Testis (tissue), 3 donors: ENCODE results near the gene PDE4C. TPM values are rescaled to one million over a fixed set of nuclear protein-coding genes. Genes with fewer than 3 reads are reported as not detected.

Experiments used
- DNase-seq: peaks from one replicate; pipeline ENCODE4 v3.0.0-alpha.2; 2019
- H3K27ac ChIP-seq, 2 donors: fragments of 200-600 bp; sonication (generic); one replicate each; pipeline ENCODE4 v1.5.1; 2019
- H3K27me3 ChIP-seq: fragments of 200-600 bp; sonication (generic); one replicate; pipeline ENCODE4 v1.5.1; 2019
- H3K36me3 ChIP-seq: fragments of 200-600 bp; sonication (generic); one replicate; pipeline ENCODE4 v1.5.1; 2017; ENCODE audit warnings: low read depth; ENCODE audit errors: missing control alignments
- H3K4me1 ChIP-seq: fragments of 200-600 bp; sonication (generic); one replicate; pipeline ENCODE4 v1.5.1; 2019
- H3K4me3 ChIP-seq, 2 donors: fragments of 200-600 bp; sonication (generic); one replicate each; pipeline ENCODE4 v1.5.1; 2017 to 2019
- H3K9me3 ChIP-seq: fragments of 200-600 bp; sonication (generic); one replicate; pipeline ENCODE4 v1.5.1; 2017
- CTCF ChIP-seq, 3 experiments: fragments of 450-650 bp in 2 of 3; fragments of 200-600 bp in 1 of 3; sonication (generic) in 1 of 3; IDR thresholded peaks; one replicate each; pipeline ENCODE4 v1.5.1; 2016 to 2019; ENCODE audit warnings: antibody characterized with exemption in 3 of 3, mild to moderate bottlenecking in 2 of 3, moderate library complexity in 1 of 3
- POLR2A ChIP-seq: fragments of 450-650 bp; IDR thresholded peaks from one replicate; pipeline ENCODE4 v1.6.1; 2017; ENCODE audit warnings: antibody characterized with exemption, mild to moderate bottlenecking, moderate library complexity
- WGBS, 2 donors: methylation state at CpG; one replicate each; pipeline ENCODE4 v1.1.5; 2018; 5-methylcytosine and 5-hydroxymethylcytosine counted together
- intact Hi-C: fragments of 100-400 bp; cut with DNase I; formaldehyde crosslinking; loops from one replicate; pipeline ENCODE4 v1.15.1; 2023; ENCODE audit warnings: low total_unique reads
- polyA plus RNA-seq: library from polyadenylated mRNA; stranded (reverse); fragments of 350-450 nt; fragmentation: Illumina TruSeq; extraction: RNeasy Lipid Tissue Mini Kit (QIAGEN cat#74804); gene quantifications from one replicate; pipeline ENCODE4 v1.2.3, GENCODE V29; 2014; ENCODE audit warnings: low read depth, low replicate concordance; ENCODE audit not compliant: insufficient read depth
- total RNA-seq, 2 donors: library from RNA; depleted of rRNA; stranded (reverse); fragments of >200 nt; gene quantifications; one replicate each; pipeline ENCODE4 v1.2.3, GENCODE V29; 2016

Gene PDE4C
- total and polyA plus RNA-seq, 3 donors from 2014 or later: 5.7 to 19.5 (median 7.1) TPM

GRCh38 chr19:18233224-18233825, 7.1 kb upstream of the PDE4C start:
- Histone ChIP-seq H3K36me3 (no peaks in the 10 kb centered on the region), H3K27ac (no peak overlapping the region), H3K27me3 (no peaks in the 10 kb centered on the region), H3K9me3 (no peaks in the 10 kb centered on the region), H3K4me1 (peaks cover 9% of the 10 kb centered on the region), H3K4me3 (peak overlapping the region; percentile 25 to 30)
- intact Hi-C loops: no loop called here
- WGBS, 2 donors: 13 to 14% methylated on average over 23 to 37 of the region's 37 CpGs
- DNase-seq: peak; percentile 59
- TF ChIP-seq CTCF (IDR thresholded peaks at IDR 0.05) (no peak), POLR2A (no peak)

GRCh38 chr19:18232540-18233223, 6.4 kb upstream of the PDE4C start:
- Histone ChIP-seq H3K4me1 (peaks cover 9% of the 10 kb centered on the region), H3K4me3 (peak overlapping the region; percentile 25 to 30), H3K36me3 (no peaks in the 10 kb centered on the region), H3K9me3 (no peaks in the 10 kb centered on the region), H3K27ac (no peak overlapping the region), H3K27me3 (no peaks in the 10 kb centered on the region)
- no peak for DNase-seq
- TF ChIP-seq POLR2A (no peak), CTCF (IDR thresholded peaks at IDR 0.05) (no peak)
- intact Hi-C loops: no loop called here
- WGBS, 2 donors: 5 to 10% methylated on average over 2 to 31 of the region's 46 CpGs

- H3K27me3 ChIP-seq: no peaks in the 10 kb centered on the region
These were observed 5.5 kb upstream of the PDE4C start for GRCh38 chr19:18231775-18232174.

GRCh38 chr19:18230941-18231734, 4.9 kb upstream of the PDE4C start:
- no peak overlapping the region for H3K4me3 ChIP-seq
- DNase-seq: no peak
- H3K27me3 ChIP-seq: no peaks in the 10 kb centered on the region
- H3K36me3 ChIP-seq: no peaks in the 10 kb centered on the region
- TF ChIP-seq CTCF (IDR thresholded peaks at IDR 0.05): no peak
- no peak for TF ChIP-seq POLR2A
- 42 to 52% methylated on average over 6 to 18 of the region's 18 CpGs for WGBS, 2 donors
- intact Hi-C loops: no loop called here
- H3K4me1 ChIP-seq: peaks cover 12% of the 10 kb centered on the region
- no peak overlapping the region for H3K27ac ChIP-seq
- H3K9me3 ChIP-seq: no peaks in the 10 kb centered on the region

More at GRCh38 chr19:18231775-18232174, 5.5 kb upstream of the PDE4C start:
- TF ChIP-seq POLR2A (no peak), CTCF (IDR thresholded peaks at IDR 0.05) (no peak)
- WGBS, 2 donors: 28 to 31% methylated on average over 4 of the region's 4 CpGs
- Histone ChIP-seq H3K36me3 (no peaks in the 10 kb centered on the region), H3K27ac (no peak overlapping the region), H3K4me3 (no peak overlapping the region), H3K9me3 (no peaks in the 10 kb centered on the region), H3K4me1 (peaks cover 9% of the 10 kb centered on the region)
- no peak for DNase-seq
- intact Hi-C loops: no loop called here
